Fibroblast of lung (primary cell): Measurements from ENCODE around the gene KCNK15.

ENCODE experiments used
- EZH2 ChIP-seq: IDR thresholded peaks from 2 replicates; pipeline ENCODE4 v1.5.1; 2012; ENCODE audit warnings: low read length, control low read depth, mild to moderate bottlenecking; ENCODE audit errors: missing control alignments
- TF ChIP-seq, protein P1 (sequence below), 2 donors: IDR thresholded peaks in 1 of 2; conservative IDR thresholded peaks in 1 of 2; 1 replicate in 1 of 2; 2 replicates in 1 of 2; pipeline ENCODE4 v1.5.1; 2011 to 2012; ENCODE audit warnings: low read length in 2 of 2, control low read depth in 1 of 2, inconsistent platforms in 1 of 2, low read depth in 1 of 2, mild to moderate bottlenecking in 1 of 2

DNA sequence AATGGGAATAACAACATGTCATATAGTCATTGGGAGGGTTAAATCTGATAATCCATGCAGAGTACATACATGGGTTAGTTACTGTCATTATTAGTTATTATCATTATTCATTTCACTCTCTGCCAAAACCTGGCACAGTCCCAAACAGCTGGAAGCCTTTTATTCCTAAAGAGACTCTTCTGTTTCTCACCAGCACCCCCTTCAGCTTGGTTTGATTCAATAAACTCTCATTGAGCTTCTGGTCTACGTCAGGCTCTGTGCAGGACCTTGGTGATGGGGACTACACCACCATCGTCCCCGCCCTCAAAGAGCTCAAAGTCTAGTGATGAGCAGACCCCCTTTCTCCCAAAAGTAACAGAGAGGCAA lies 2.3 kb downstream of the KCNK15 start:
- TF ChIP-seq, protein P1, sequence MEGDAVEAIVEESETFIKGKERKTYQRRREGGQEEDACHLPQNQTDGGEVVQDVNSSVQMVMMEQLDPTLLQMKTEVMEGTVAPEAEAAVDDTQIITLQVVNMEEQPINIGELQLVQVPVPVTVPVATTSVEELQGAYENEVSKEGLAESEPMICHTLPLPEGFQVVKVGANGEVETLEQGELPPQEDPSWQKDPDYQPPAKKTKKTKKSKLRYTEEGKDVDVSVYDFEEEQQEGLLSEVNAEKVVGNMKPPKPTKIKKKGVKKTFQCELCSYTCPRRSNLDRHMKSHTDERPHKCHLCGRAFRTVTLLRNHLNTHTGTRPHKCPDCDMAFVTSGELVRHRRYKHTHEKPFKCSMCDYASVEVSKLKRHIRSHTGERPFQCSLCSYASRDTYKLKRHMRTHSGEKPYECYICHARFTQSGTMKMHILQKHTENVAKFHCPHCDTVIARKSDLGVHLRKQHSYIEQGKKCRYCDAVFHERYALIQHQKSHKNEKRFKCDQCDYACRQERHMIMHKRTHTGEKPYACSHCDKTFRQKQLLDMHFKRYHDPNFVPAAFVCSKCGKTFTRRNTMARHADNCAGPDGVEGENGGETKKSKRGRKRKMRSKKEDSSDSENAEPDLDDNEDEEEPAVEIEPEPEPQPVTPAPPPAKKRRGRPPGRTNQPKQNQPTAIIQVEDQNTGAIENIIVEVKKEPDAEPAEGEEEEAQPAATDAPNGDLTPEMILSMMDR (conservative IDR thresholded peaks at IDR 0.05 in 1 of 2, IDR thresholded peaks at IDR 0.05 in 1 of 2; ENCODE audit: low read depth in 1 of 2, low read length in 2 of 2), result no peak
- TF ChIP-seq EZH2, result no peak
